Natural killer cell (primary cell): ENCODE measurements around the gene PGGHG. TPM values are rescaled to one million over a fixed set of nuclear protein-coding genes. Genes with fewer than 3 reads are reported as not detected.

ENCODE experiments used
- ATAC-seq, 3 donors: fragments of 150-1000 bp in 2 of 3; fragments of 200-7000 bp in 1 of 3; cut with Tn5 transposase; 1 replicate in 1 of 3; 2 replicates in 2 of 3; pipeline ENCODE4 v1.10.0; 2021; ENCODE audit warnings: mild to moderate bottlenecking in 2 of 3, moderate library complexity in 2 of 3
- DNase-seq, 2 donors: peaks; one replicate each; pipeline versions ENCODE4 v3.0.0 to v3.0.0-alpha.2; 2013 to 2021; ENCODE audit warnings: mixed read lengths in 1 of 2
- H3K27ac ChIP-seq: one replicate; pipeline ENCODE4 v1.5.1; 2013; ENCODE audit warnings: mild to moderate bottlenecking, low read length
- H3K27me3 ChIP-seq: one replicate; pipeline ENCODE4 v1.6.1; 2013; ENCODE audit warnings: low read length; ENCODE audit not compliant: control insufficient read depth, insufficient read depth
- H3K36me3 ChIP-seq: one replicate; pipeline ENCODE4 v1.6.1; 2013; ENCODE audit warnings: low read length; ENCODE audit not compliant: control insufficient read depth, insufficient read depth
- H3K4me1 ChIP-seq: one replicate; pipeline ENCODE4 v1.6.1; 2013; ENCODE audit warnings: low read length; ENCODE audit not compliant: control insufficient read depth, insufficient read depth
- H3K4me3 ChIP-seq: one replicate; pipeline ENCODE4 v1.5.1; 2013; ENCODE audit warnings: low read length
- H3K9me3 ChIP-seq: one replicate; pipeline ENCODE4 v1.6.1; 2013; ENCODE audit warnings: low read length; ENCODE audit not compliant: control insufficient read depth, insufficient read depth
- H3K27ac Mint-ChIP-seq, 2 donors: one replicate each; pipeline ENCODE4 v1.8.0; 2022; ENCODE audit warnings: mild to moderate bottlenecking in 2 of 2, mixed read lengths in 2 of 2, moderate library complexity in 1 of 2
- H3K27me3 Mint-ChIP-seq, 2 donors: one replicate each; pipeline ENCODE4 v1.8.0; 2022; ENCODE audit warnings: low read depth in 2 of 2, mixed read lengths in 2 of 2
- H3K36me3 Mint-ChIP-seq: one replicate; pipeline ENCODE4 v1.8.0; 2022; ENCODE audit warnings: mixed read lengths
- H3K4me1 Mint-ChIP-seq, 2 donors: one replicate each; pipeline ENCODE4 v1.8.0; 2022; ENCODE audit warnings: mixed read lengths in 2 of 2
- H3K4me3 Mint-ChIP-seq: one replicate; pipeline ENCODE4 v1.8.0; 2022; ENCODE audit warnings: mild to moderate bottlenecking, moderate library complexity, mixed read lengths
- H3K9me3 Mint-ChIP-seq, 2 donors: one replicate each; pipeline ENCODE4 v1.8.0; 2022; ENCODE audit warnings: mixed read lengths in 2 of 2
- WGBS: methylation state at CpG from one replicate; pipeline ENCODE4 v1.1.7; 2013; ENCODE audit warnings: missing lambda C conversion rate; ENCODE audit not compliant: insufficient coverage; 5-methylcytosine and 5-hydroxymethylcytosine counted together
- intact Hi-C: fragments of 100-400 bp; cut with micrococcal nuclease; formaldehyde crosslinking; loops from one replicate; pipeline ENCODE4 v1.14.2; 2022
- total RNA-seq, 4 donors: library from RNA; stranded (reverse); fragments of 120-200 nt in 1 of 4; gene quantifications; one replicate each; pipeline versions ENCODE4 v1.2.3 to v1.2.4, GENCODE V29; 2013 to 2022
- TF ChIP-seq, protein P1 (sequence below): fragments of 200-600 bp; IDR thresholded peaks from one replicate; pipeline ENCODE4 v1.8.0; 2022; ENCODE audit warnings: antibody characterized with exemption

Gene PGGHG
- total RNA-seq, 3 donors from 2014 or later (not counting 1 experiment from before 2014, with no cell fraction given), result 130 to 237 (median 153) TPM

DNA sequence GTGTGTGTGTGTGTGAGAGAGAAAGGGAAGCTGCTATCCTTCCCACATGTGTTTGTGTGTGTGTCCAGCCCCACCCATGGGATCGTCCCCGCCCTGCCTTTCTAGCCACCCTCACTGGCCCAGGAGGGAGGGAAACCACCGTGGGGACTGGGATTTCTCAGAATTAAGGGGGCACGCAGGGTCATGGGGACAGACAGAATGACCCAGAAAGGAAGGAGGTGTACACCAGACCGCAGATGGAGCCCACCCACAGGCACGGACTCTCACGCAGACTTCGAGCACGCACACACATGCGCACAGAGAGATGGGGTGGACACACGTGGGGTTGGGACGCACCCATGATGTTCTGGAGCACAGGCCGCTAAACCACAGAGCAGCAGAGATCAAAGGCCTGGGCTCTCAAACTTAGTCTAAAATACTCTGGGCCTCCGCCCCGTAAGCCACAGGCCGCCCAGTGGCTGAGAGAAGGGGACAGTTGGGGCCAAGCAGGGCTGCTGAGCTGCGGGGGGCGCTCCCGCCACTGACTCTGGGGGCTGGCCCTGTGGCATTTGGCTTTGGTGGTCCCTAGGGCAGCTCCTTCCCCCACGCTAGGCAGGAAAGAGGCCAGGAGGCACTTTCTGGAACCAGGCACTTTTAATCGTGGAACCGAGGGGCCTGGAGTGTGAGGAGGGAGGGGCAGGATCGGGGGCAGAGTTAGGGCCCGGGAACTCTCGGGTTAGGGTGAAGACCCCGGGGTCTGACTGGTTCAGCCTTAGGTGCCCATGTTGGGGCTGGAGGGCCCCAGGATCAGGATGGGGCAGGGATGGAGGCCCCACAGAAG is 8.9 kb downstream of the PGGHG start:
- Histone ChIP-seq H3K9me3 (no peaks in the 10 kb centered on the region), H3K4me1 (peaks cover 47% of the 10 kb centered on the region), H3K36me3 (peaks cover 22% of the 10 kb centered on the region), H3K27me3 (no peaks in the 10 kb centered on the region), H3K27ac (peak overlapping the region; percentile 63), H3K4me3 (no peak overlapping the region)
- Mint-ChIP-seq H3K27ac (peak overlapping the region; percentile 65 to 76), H3K9me3 (no peaks in the 10 kb centered on the region), H3K4me1 (peaks cover 16 to 17% of the 10 kb centered on the region in 2 donors), H3K27me3 (no peaks in the 10 kb centered on the region), H3K36me3 (no peaks in the 10 kb centered on the region), H3K4me3 (peak overlapping the region; percentile 70)
- TF ChIP-seq, protein P1, sequence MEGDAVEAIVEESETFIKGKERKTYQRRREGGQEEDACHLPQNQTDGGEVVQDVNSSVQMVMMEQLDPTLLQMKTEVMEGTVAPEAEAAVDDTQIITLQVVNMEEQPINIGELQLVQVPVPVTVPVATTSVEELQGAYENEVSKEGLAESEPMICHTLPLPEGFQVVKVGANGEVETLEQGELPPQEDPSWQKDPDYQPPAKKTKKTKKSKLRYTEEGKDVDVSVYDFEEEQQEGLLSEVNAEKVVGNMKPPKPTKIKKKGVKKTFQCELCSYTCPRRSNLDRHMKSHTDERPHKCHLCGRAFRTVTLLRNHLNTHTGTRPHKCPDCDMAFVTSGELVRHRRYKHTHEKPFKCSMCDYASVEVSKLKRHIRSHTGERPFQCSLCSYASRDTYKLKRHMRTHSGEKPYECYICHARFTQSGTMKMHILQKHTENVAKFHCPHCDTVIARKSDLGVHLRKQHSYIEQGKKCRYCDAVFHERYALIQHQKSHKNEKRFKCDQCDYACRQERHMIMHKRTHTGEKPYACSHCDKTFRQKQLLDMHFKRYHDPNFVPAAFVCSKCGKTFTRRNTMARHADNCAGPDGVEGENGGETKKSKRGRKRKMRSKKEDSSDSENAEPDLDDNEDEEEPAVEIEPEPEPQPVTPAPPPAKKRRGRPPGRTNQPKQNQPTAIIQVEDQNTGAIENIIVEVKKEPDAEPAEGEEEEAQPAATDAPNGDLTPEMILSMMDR, result no peak
- intact Hi-C loops, result no loop called here
- WGBS, result 41% methylated on average over 26 of the region's 26 CpGs
- ATAC-seq (peak; percentile 69 to 83 (median 81)), DNase-seq (peak in 1 of 2 donors; percentile 75)

GRCh38 chr11:298406-299065 is 9.6 kb downstream of the PGGHG start:
- Histone ChIP-seq H3K4me1 (peaks cover 47% of the 10 kb centered on the region), H3K27me3 (no peaks in the 10 kb centered on the region), H3K27ac (peak overlapping the region; percentile 63), H3K9me3 (no peaks in the 10 kb centered on the region), H3K4me3 (no peak overlapping the region), H3K36me3 (peaks cover 16% of the 10 kb centered on the region)
- Mint-ChIP-seq H3K9me3 (no peaks in the 10 kb centered on the region), H3K4me1 (peaks cover 19 to 20% of the 10 kb centered on the region in 2 donors), H3K27me3 (no peaks in the 10 kb centered on the region), H3K4me3 (no peak overlapping the region), H3K36me3 (no peaks in the 10 kb centered on the region), H3K27ac (peak overlapping the region in 1 of 2 donors; percentile 76)
- intact Hi-C loops, result no loop called here
- ATAC-seq (peak in 1 of 3 donors; percentile 9), DNase-seq (no peak)
- WGBS, result 67% methylated on average over 15 of the region's 15 CpGs
- TF ChIP-seq, protein P1, result no peak

GRCh38 chr11:299081-299891 is 10.4 kb downstream of the PGGHG start, which contains the start of gene IFITM5:
TSS of gene IFITM5 (minus strand) at chr11:299526. CDS start at chr11:299490, 36 bp downstream.
- WGBS, result 81% methylated on average over 36 of the region's 40 CpGs
- Mint-ChIP-seq H3K9me3 (no peaks in the 10 kb centered on the region), H3K27me3 (no peaks in the 10 kb centered on the region), H3K27ac (peak within 1 kb of the TSS in 1 of 2 donors; percentile 76), H3K36me3 (no peaks in the 10 kb centered on the region), H3K4me3 (no peak within 1 kb of the TSS), H3K4me1 (peaks cover 19 to 20% of the 10 kb centered on the region in 2 donors)
- Histone ChIP-seq H3K9me3 (no peaks in the 10 kb centered on the region), H3K4me1 (peaks cover 47% of the 10 kb centered on the region), H3K36me3 (peaks cover 10% of the 10 kb centered on the region), H3K27me3 (no peaks in the 10 kb centered on the region), H3K27ac (no peak within 1 kb of the TSS), H3K4me3 (no peak within 1 kb of the TSS)
- ATAC-seq (no peak), DNase-seq (no peak)
- intact Hi-C loops, result no loop called here
- TF ChIP-seq, protein P1, result no peak
